BJ (cell line): Measurements from ENCODE around the gene STAP2. TPM values are rescaled to one million over a fixed set of nuclear protein-coding genes. Genes with fewer than 3 reads are reported as not detected.

ENCODE experiments used
- CTCF ChIA-PET: fragments of 350-600 bp; formaldehyde crosslinking; extraction: SDS; loops from one replicate; lab custom pipeline; 2021; ENCODE audit warnings: antibody characterized with exemption, inconsistent platforms; lab: Yijun Ruan, JAX
- POLR2A ChIA-PET: fragments of 300-600 bp; sonication (Branson Sonifier 250); formaldehyde crosslinking; extraction: SDS; loops from one replicate; lab custom pipeline; 2021; ENCODE audit warnings: antibody characterized with exemption; lab: Charles Lee
- DNase-seq: peaks from one replicate; pipeline ENCODE4 v3.0.0-alpha.2; 2011; ENCODE audit warnings: low read depth
- H3K27me3 ChIP-seq: 2 replicates; pipeline ENCODE4 v1.6.0; 2011; ENCODE audit warnings: low read length; ENCODE audit not compliant: control insufficient read depth, insufficient read depth
- H3K36me3 ChIP-seq: 2 replicates; pipeline ENCODE4 v1.5.1; 2011; ENCODE audit warnings: low read length; ENCODE audit not compliant: control insufficient read depth, insufficient read depth
- H3K4me3 ChIP-seq: 2 replicates; pipeline ENCODE4 v1.5.1; 2011; ENCODE audit warnings: low read depth, mild to moderate bottlenecking, control low read depth, low read length
- polyA plus RNA-seq: library from polyadenylated mRNA; depleted of rRNA; stranded (reverse); fragments of >200 nt; gene quantifications from 2 replicates; pipeline ENCODE4 v1.2.3, GENCODE V29; 2011
- TF ChIP-seq, protein P1 (sequence below): IDR thresholded peaks from 2 replicates; pipeline ENCODE4 v1.5.1; 2011; ENCODE audit warnings: low read depth, mild to moderate bottlenecking, control low read depth, inconsistent platforms, low read length, moderate library complexity; ENCODE audit not compliant: insufficient read depth

Gene STAP2
- polyA plus RNA-seq, 1 experiment, result 7.8 TPM

DNA sequence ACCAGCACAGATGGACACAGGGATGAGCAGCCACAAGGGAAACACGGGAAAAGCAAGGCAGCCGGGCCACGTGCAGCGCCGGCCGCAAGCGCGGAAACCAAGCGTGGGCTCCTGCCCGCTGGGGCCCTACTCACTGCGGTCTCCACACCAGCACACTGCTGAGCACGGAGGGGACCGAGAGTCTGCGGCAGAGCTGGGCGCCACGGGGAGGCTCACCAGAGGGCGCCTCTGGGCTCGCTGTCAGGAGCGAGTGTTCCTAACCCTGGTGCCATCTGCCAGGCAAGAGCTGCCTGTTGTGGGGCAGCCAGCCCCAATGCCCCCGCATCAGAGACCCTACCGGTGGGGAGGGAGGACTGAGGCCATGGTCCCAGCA is 31.2 kb upstream of the STAP2 start:
- CTCF ChIA-PET, result interaction anchor here (1.1 to 2.2 kb wide), 5 partner anchors 17 to 32 kb away, joined by 4 to 8 read pairs (median 5); partner anchors contain the start of gene SH3GL1
- Histone ChIP-seq H3K4me3 (no peak overlapping the region), H3K36me3 (peaks cover 18% of the 10 kb centered on the region), H3K27me3 (no peaks in the 10 kb centered on the region)
- DNase-seq, result no peak
- POLR2A ChIA-PET, result interaction anchor here (0.5 kb wide), 2 partner anchors 11 to 24 kb away, joined by 3 to 20 read pairs; no protein-coding TSS in a partner anchor
- TF ChIP-seq, protein P1, sequence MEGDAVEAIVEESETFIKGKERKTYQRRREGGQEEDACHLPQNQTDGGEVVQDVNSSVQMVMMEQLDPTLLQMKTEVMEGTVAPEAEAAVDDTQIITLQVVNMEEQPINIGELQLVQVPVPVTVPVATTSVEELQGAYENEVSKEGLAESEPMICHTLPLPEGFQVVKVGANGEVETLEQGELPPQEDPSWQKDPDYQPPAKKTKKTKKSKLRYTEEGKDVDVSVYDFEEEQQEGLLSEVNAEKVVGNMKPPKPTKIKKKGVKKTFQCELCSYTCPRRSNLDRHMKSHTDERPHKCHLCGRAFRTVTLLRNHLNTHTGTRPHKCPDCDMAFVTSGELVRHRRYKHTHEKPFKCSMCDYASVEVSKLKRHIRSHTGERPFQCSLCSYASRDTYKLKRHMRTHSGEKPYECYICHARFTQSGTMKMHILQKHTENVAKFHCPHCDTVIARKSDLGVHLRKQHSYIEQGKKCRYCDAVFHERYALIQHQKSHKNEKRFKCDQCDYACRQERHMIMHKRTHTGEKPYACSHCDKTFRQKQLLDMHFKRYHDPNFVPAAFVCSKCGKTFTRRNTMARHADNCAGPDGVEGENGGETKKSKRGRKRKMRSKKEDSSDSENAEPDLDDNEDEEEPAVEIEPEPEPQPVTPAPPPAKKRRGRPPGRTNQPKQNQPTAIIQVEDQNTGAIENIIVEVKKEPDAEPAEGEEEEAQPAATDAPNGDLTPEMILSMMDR, result peak; percentile 52

DNA sequence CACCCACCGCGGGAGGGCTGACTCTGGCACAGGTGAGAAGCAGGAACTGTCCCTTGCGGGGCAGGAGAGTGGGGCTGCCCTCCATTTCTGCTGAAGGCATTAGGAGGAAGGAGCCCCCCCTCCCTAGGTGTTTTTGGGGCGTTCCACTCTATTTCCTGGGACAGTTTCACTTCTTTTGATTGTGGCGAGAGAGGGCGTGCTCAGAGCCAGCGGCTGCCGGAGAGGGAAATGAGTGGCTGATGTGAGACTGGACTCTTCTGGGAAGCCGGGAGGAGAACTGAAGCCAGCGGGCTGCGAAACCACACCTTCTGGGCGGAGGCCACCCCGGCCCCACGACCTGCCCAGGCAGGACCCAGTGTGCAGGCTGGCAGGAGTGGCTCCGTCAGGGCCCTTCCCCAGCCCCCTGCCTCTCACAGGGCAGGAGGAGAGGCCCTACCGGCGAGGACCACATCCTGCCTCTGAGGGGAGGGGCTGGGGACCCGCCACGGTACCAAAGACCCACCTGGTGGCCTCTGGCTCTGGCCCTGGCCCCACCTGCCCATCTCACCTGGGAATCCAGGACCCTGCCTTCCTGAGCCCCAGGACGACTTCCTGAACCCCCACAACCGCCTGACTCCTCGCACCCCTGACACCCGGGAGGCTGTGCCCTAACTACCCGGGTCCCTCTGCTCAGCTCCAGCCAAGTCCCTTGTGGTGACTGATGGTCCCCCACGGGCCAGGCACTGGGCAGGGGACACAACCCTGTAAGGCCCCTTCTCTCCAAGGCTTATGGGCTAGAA is 30.7 kb upstream of the STAP2 start:
- TF ChIP-seq, protein P1, result no peak
- Histone ChIP-seq H3K27me3 (no peaks in the 10 kb centered on the region), H3K36me3 (peaks cover 19% of the 10 kb centered on the region), H3K4me3 (no peak overlapping the region)
- CTCF ChIA-PET, result interaction anchor here (1.1 to 2.2 kb wide), 5 partner anchors 17 to 32 kb away, joined by 4 to 8 read pairs (median 5); partner anchors contain the start of gene SH3GL1
- POLR2A ChIA-PET, result interaction anchor here (0.5 kb wide), 2 partner anchors 11 to 24 kb away, joined by 3 to 20 read pairs; no protein-coding TSS in a partner anchor
- no peak for DNase-seq

- ChIA-PET CTCF (interaction anchor here (1.6 kb wide), 1 partner anchor 16 kb away, joined by 4 read pairs; no protein-coding TSS in a partner anchor), POLR2A (no interaction called here)
- peaks cover 29% of the 10 kb centered on the region for H3K36me3 ChIP-seq
Observed at GRCh38 chr19:4368128-4368820, 29.6 kb upstream of the STAP2 start.

GRCh38 chr19:4367781-4368127 is 29.1 kb upstream of the STAP2 start:
- H3K27me3 ChIP-seq, result no peaks in the 10 kb centered on the region
- DNase-seq, result no peak
- H3K4me3 ChIP-seq, result no peak overlapping the region
- ChIA-PET POLR2A (no interaction called here), CTCF (interaction anchor here (1.6 kb wide), 1 partner anchor 15 kb away, joined by 4 read pairs; no protein-coding TSS in a partner anchor)
- peaks cover 34% of the 10 kb centered on the region for H3K36me3 ChIP-seq
- TF ChIP-seq, protein P1, result no peak

More at GRCh38 chr19:4368128-4368820, 29.6 kb upstream of the STAP2 start:
- TF ChIP-seq, protein P1, result no peak
- Histone ChIP-seq H3K4me3 (no peak overlapping the region), H3K27me3 (no peaks in the 10 kb centered on the region)
- DNase-seq, result no peak

- CTCF ChIA-PET, result interaction anchor here (1.6 kb wide), 1 partner anchor 15 kb away, joined by 4 read pairs; no protein-coding TSS in a partner anchor
- no peak overlapping the region for H3K4me3 ChIP-seq
- peaks cover 38% of the 10 kb centered on the region for H3K36me3 ChIP-seq
- POLR2A ChIA-PET, result no interaction called here
- no peak for DNase-seq
- no peaks in the 10 kb centered on the region for H3K27me3 ChIP-seq
- TF ChIP-seq, protein P1, result no peak
Observed at GRCh38 chr19:4367336-4367723, 28.7 kb upstream of the STAP2 start.
